Measurements from ENCODE around the gene BOLA1.
"Not testable (repeated sequence)": the region's sequence is repeated elsewhere in the genome, so short reads cannot be mapped to it uniquely, and the experiment has no call there.

BOLA1 gene

GRCh38 chr1:149885339-149886120, 13.8 kb upstream of the BOLA1 start:
- H3K27me3 ChIP-seq = no peaks in the 10 kb centered on the region
- DNase-seq = peak; percentile 83
- no peak; the same call in 1 of the 2 replicates for TF ChIP-seq CTCF (IDR thresholded peaks at IDR 0.05; ENCODE audit: low read depth, low read length)
- no peaks in the 10 kb centered on the region for H3K9me3 ChIP-seq
- no peaks in the 10 kb centered on the region for H3K36me3 ChIP-seq
- no peaks in the 10 kb centered on the region for H3K4me1 ChIP-seq
- peak overlapping the region; percentile 89 for H3K4me3 ChIP-seq (ENCODE audit: low read depth, low read length)

GRCh38 chr1:149886121-149886395, 13.3 kb upstream of the BOLA1 start:
- H3K36me3 ChIP-seq, DNase-seq, H3K4me1 ChIP-seq, H3K9me3 ChIP-seq, H3K27me3 ChIP-seq: not testable (repeated sequence)
- H3K4me3 ChIP-seq (ENCODE audit: low read depth, low read length) = peak overlapping the region; percentile 89

GRCh38 chr1:149886396-149887195, 12.8 kb upstream of the BOLA1 start:
- Histone ChIP-seq H3K4me1 (no peaks in the 10 kb centered on the region), H3K9me3 (no peaks in the 10 kb centered on the region), H3K4me3 (ENCODE audit: low read depth, low read length) (peak overlapping the region; percentile 89), H3K36me3 (no peaks in the 10 kb centered on the region), H3K27me3 (no peaks in the 10 kb centered on the region)
- peak; percentile 90 for DNase-seq
- TF ChIP-seq CTCF (IDR thresholded peaks at IDR 0.05; ENCODE audit: low read depth, low read length) = no peak

GRCh38 chr1:149887196-149887455, 12.2 kb upstream of the BOLA1 start:
- not testable (repeated sequence) for H3K27me3 ChIP-seq, H3K4me1 ChIP-seq, DNase-seq, H3K36me3 ChIP-seq, H3K9me3 ChIP-seq
- peak overlapping the region; percentile 89 for H3K4me3 ChIP-seq (ENCODE audit: low read depth, low read length)

- Histone ChIP-seq H3K27me3 (no peaks in the 10 kb centered on the region), H3K4me3 (ENCODE audit: low read depth, low read length) (peak overlapping the region; percentile 89), H3K36me3 (no peaks in the 10 kb centered on the region), H3K4me1 (no peaks in the 10 kb centered on the region), H3K9me3 (no peaks in the 10 kb centered on the region)
- TF ChIP-seq CTCF (IDR thresholded peaks at IDR 0.05; ENCODE audit: low read depth, low read length) = no peak
- peak; percentile 84 for DNase-seq
These were observed 11.7 kb upstream of the BOLA1 start for GRCh38 chr1:149887456-149888246.

- Histone ChIP-seq H3K9me3 (no peaks in the 10 kb centered on the region), H3K27me3 (no peaks in the 10 kb centered on the region), H3K4me1 (no peaks in the 10 kb centered on the region), H3K4me3 (ENCODE audit: low read depth, low read length) (peak overlapping the region; percentile 89), H3K36me3 (no peaks in the 10 kb centered on the region)
- peak; percentile 83 for DNase-seq
- peak; percentile 71 for TF ChIP-seq CTCF (IDR thresholded peaks at IDR 0.05; ENCODE audit: low read depth, low read length)
These were observed 10.9 kb upstream of the BOLA1 start for GRCh38 chr1:149888247-149888998.

Data from BE2C (cell line).